Astrocyte of the spinal cord (primary cell): ENCODE data around the gene F2R.
"Not testable (repeated sequence)": the region's sequence is repeated elsewhere in the genome, so short reads cannot be mapped to it uniquely, and the experiment has no call there.

ENCODE experiments used
- DNase-seq: peaks from one replicate; pipeline ENCODE4 v3.0.0; 2011; ENCODE audit warnings: low read depth, low spot score
- H3K4me3 ChIP-seq: 2 replicates; pipeline ENCODE4 v1.5.1; 2011; ENCODE audit warnings: low read depth, mild to moderate bottlenecking, low read length, moderate library complexity
- in situ Hi-C: cut with HindIII; loops from 2 replicates; pipeline ENCODE4 v1.10.0; 2017; ENCODE audit warnings: low sequenced_read_pairs
- TF ChIP-seq, protein P1 (sequence below): IDR thresholded peaks from 2 replicates; pipeline ENCODE4 v1.5.1; 2012; ENCODE audit warnings: low read depth, mild to moderate bottlenecking, low read length, inconsistent platforms

F2R gene

DNA sequence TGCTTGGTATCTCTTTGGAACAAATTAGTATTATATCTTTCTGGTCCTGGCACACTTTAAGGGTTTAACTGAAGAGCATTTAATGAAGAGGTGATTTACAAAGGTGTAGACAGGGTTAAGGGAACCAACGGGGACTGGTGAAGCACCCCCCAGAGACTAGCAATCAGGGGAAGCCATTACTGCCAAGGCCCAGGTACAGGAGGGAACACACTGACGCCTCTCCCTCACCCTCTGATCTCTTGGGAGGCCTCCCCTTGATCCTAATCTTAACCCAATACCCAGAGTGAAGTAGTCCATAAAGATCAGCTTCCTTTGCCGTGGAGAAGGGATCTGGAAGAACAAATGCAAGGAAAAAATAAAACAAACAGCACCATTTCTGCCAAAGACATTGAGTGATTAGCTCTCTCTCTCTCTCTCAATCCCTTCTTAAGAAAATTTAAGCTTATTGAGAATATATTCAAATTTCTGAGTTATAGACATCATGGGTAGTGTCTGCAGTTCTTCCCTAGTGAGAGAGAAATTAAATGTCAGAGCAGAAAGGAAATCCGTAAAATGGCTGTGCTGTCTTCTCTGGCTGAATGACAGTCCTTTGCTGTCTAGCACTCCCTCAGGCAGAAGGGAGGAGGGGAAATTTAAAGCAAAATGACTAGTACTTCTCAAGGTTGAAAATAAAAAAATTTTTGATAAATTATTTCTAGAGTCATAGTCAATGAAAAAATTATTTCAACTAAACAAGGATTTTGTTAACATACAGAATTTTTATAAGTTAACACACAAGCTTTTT, 20.0 kb downstream of the F2R start:
- TF ChIP-seq, protein P1, sequence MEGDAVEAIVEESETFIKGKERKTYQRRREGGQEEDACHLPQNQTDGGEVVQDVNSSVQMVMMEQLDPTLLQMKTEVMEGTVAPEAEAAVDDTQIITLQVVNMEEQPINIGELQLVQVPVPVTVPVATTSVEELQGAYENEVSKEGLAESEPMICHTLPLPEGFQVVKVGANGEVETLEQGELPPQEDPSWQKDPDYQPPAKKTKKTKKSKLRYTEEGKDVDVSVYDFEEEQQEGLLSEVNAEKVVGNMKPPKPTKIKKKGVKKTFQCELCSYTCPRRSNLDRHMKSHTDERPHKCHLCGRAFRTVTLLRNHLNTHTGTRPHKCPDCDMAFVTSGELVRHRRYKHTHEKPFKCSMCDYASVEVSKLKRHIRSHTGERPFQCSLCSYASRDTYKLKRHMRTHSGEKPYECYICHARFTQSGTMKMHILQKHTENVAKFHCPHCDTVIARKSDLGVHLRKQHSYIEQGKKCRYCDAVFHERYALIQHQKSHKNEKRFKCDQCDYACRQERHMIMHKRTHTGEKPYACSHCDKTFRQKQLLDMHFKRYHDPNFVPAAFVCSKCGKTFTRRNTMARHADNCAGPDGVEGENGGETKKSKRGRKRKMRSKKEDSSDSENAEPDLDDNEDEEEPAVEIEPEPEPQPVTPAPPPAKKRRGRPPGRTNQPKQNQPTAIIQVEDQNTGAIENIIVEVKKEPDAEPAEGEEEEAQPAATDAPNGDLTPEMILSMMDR: no peak
- DNase-seq: no peak
- H3K4me3 ChIP-seq: no peak overlapping the region
- in situ Hi-C loops: no loop called here

DNA sequence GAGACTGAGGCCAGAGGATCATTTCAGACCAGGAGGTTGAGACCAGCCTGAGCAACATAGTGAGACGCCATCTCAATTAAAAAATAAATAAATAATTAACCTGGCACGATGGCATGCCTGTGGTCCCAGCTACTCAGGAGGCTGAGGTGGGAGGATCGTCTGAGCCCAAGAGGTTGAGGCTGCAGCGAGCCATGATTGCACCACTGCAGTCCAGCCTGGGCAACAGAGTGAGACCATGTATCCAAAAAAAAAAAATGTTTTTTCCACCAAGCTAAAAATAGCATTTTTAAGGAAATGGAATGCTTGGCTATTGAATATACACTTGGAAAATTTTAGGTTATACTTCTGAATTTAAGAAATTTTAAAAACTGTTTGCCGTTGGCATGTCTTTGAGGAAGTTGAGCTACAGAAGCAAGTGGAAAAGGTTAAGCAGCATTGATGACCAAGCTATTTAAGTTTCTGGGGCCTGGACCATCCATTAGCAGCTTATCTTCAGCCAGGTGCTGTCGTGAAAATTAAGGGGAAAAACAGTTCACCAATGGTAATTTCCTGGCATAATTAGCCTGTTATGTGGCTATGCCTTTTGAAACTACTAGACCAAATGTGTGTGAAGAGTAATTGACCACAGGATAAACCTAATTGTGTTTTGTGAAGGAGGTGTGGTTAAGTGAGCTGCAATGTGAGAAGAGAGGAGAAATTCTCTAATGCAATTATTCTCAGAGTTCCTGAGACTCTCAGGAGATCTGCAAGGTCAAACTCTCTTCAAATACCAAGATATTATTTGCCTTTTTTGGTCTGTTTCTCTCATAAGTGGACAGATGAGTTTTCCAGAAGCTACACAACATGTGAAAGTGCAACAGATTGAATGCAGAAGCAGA, 21.0 kb downstream of the F2R start:
- in situ Hi-C loops: no loop called here
- TF ChIP-seq, protein P1: no peak
- no peak overlapping the region for H3K4me3 ChIP-seq
- DNase-seq: no peak

DNA sequence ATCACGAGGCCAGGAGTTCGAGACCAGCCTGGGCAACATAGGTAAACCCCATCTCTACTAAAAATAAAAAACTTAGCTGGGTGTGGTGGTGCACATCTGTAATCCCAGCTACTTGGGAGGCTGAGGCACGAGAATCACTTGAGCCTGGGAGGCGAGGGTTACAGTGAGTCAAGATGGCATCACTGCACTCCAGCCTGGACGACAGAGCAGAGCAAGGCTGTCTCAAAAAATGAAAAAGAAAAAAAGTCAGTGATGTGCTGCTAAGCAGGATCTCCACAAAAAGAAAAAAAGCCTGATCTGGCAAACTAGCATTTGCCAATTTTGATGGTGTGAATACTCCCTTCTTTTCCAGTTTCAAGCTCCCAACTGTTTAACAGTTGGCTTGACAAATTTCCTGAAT, 21.9 kb downstream of the F2R start:
- TF ChIP-seq, protein P1: no peak
- no peak for DNase-seq
- in situ Hi-C loops: no loop called here
- H3K4me3 ChIP-seq: no peak overlapping the region

DNA sequence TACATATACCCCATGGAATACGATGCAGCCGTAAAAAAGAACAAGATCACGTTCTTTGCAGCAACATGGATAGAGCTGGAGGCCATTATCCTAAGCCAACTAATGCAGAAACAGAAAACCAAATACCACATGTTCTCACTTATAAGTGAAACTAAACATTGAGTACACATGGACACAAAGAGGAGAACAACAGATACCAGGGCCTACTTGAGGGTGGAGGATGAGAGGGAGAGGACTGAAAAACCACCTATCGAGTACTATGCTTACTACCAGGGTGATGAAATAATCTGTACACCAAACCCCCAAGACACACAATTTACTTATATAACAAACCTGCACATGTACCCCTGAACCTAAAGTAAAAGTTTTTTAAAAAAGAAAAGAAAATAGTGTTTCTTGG, 25.6 kb downstream of the F2R start:
- DNase-seq, H3K4me3 ChIP-seq, in situ Hi-C loops: not testable (repeated sequence)

DNA sequence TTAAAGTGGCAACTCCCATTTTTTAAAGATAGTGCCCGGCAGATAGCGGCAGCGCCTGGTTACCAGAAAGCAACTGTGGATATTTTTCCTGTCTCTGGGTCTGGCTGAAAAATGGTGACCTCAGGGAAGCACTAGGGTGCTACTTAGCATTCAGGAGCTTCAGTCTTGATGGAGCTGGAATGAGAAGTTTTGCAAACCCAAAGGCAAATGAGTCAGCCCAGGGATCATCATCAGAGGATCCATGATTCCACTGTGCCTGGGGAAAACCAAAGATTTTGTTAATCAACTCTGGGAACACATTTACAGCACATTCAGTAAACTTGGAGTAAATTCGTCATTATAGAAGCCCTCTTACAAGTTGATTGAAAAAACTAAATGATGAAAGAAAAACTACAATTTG, 26.7 kb downstream of the F2R start:
- in situ Hi-C loops: no loop called here
- no peak for DNase-seq
- TF ChIP-seq, protein P1: no peak
- no peak overlapping the region for H3K4me3 ChIP-seq

DNA sequence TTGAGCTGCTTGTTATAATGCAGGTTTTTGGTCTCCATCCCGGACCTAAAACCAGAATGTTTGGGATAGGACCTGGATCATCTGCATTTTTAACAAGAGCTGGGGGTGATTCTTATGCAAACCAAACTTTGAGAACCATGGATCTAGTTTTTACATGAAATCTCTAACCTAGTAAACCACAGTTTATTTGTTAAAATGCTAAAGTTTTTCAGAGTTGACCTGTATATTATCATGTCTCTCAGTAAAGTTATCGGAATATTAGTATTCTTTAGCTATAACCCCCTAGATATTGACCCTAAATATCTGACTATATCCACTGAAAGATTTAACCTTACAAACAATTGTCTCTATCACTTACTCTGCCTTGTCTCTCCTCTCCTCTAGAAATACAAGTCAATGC, 28.7 kb downstream of the F2R start:
- in situ Hi-C loops: no loop called here
- H3K4me3 ChIP-seq: no peak overlapping the region
- no peak for DNase-seq
- TF ChIP-seq, protein P1: no peak

DNA sequence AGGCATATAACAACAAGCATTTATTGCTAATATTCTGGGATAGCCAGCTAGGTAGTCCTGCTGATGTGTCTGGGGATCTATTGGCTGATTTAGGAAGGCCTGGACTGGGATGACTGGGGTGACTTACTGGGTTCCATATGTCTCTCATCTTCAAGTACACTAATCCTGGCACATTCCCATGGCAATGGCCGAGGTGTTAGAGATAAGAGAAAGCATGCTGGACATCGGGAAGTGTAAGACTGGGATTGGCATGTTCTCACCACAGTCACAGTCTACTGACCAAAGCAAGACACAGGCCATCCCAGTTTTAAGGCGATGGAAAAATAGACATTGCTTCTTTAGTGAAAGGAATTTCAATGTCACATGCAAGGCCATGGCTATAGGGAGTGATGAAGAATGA, 29.7 kb downstream of the F2R start:
- in situ Hi-C loops: no loop called here
- TF ChIP-seq, protein P1: no peak
- no peak for DNase-seq
- no peak overlapping the region for H3K4me3 ChIP-seq
